Upper lobe of left lung (tissue), 6 donors: ENCODE measurements around the gene CCHCR1. TPM values are rescaled to one million over a fixed set of nuclear protein-coding genes. Genes with fewer than 3 reads are reported as not detected.
A peak's percentile ranks its signal among the peaks of the same experiment; 100 is the strongest.

Experiments used
- ATAC-seq, 2 donors: fragments of 200-7000 bp; cut with Tn5 transposase; one replicate each; pipeline ENCODE4 v1.9.1; 2022; ENCODE audit warnings: mild to moderate bottlenecking in 2 of 2, moderate library complexity in 2 of 2; ENCODE audit not compliant: low FRiP score in 2 of 2
- DNase-seq, 2 donors: peaks; one replicate each; pipeline ENCODE4 v3.0.0-alpha.2; 2019 to 2020
- H3K27ac ChIP-seq, 4 donors: fragments of 200-600 bp; sonication (generic); one replicate each; pipeline ENCODE4 v1.5.1; 2016 to 2019
- H3K27me3 ChIP-seq, 4 donors: fragments of 200-600 bp; sonication (generic); one replicate each; pipeline ENCODE4 v1.5.1; 2017 to 2019
- H3K36me3 ChIP-seq, 4 donors: fragments of 200-600 bp; sonication (generic); one replicate each; pipeline ENCODE4 v1.5.1; 2016 to 2019
- H3K4me1 ChIP-seq, 4 donors: fragments of 200-600 bp; sonication (generic); one replicate each; pipeline ENCODE4 v1.5.1; 2018 to 2019
- H3K4me3 ChIP-seq, 4 donors: fragments of 200-600 bp; sonication (generic); one replicate each; pipeline ENCODE4 v1.5.1; 2017 to 2019; ENCODE audit warnings: mild to moderate bottlenecking in 2 of 4, moderate library complexity in 1 of 4
- H3K9me3 ChIP-seq, 4 donors: fragments of 200-600 bp; sonication (generic); one replicate each; pipeline ENCODE4 v1.5.1; 2018 to 2019
- CTCF ChIP-seq, 6 experiments: fragments of 450-650 bp in 4 of 6; fragments of 200-600 bp in 2 of 6; sonication (generic) in 2 of 6; IDR thresholded peaks; one replicate each; pipeline ENCODE4 v1.5.1; 2016 to 2019; ENCODE audit warnings: antibody characterized with exemption in 6 of 6
- EP300 ChIP-seq, 4 donors: sonication (generic); formaldehyde crosslinking; IDR thresholded peaks; one replicate each; pipeline ENCODE4 v1.5.1; 2017; ENCODE audit warnings: antibody characterized with exemption in 4 of 4, control low read depth in 2 of 4
- POLR2A ChIP-seq, 4 donors: fragments of 450-650 bp; IDR thresholded peaks; one replicate each; pipeline ENCODE4 v1.5.1; 2016 to 2017; ENCODE audit warnings: antibody characterized with exemption in 4 of 4, mild to moderate bottlenecking in 2 of 4
- POLR2AphosphoS5 ChIP-seq, 2 donors: sonication (generic); formaldehyde crosslinking; IDR thresholded peaks; one replicate each; pipeline ENCODE4 v1.5.1; 2017; ENCODE audit warnings: antibody characterized with exemption in 2 of 2
- WGBS, 2 donors: methylation state at CpG; one replicate each; pipeline ENCODE4 v1.1.5; 2017 to 2018; 5-methylcytosine and 5-hydroxymethylcytosine counted together
- total RNA-seq, 6 donors: library from RNA; depleted of rRNA in 4 of 6; stranded (reverse); fragments of >200 nt in 4 of 6; gene quantifications; one replicate each; pipeline versions ENCODE4 v1.1.0 to v1.2.1, GENCODE V29; 2016 to 2021
- donor health status: DM: no; HTN: no; CAD: no; lungs with moderate emphysema.
- donor health status: DM: no; HTN: yes; CAD: no; lungs with severe emphysema.

The CCHCR1 gene
- total RNA-seq, 6 donors from 2014 or later: 5.5 to 83.8 (median 19.5) TPM

- H3K4me1 ChIP-seq: peaks cover 15 to 23% (median 17%) of the 10 kb centered on the region in 4 donors
- peak; percentile 97 to 98 for ATAC-seq
- H3K27ac ChIP-seq: peak within 1 kb of the TSS; percentile 57 to 90 (median 81)
- no peaks in the 10 kb centered on the region for H3K9me3 ChIP-seq
- 0% methylated on average over 51 to 54 of the region's 65 CpGs for WGBS, 2 donors
- TF ChIP-seq POLR2AphosphoS5 (IDR thresholded peaks at IDR 0.05): peak in 1 of 2 donors; percentile 64
- no peak for TF ChIP-seq EP300 (IDR thresholded peaks at IDR 0.05)
- TF ChIP-seq POLR2A (IDR thresholded peaks at IDR 0.05): peak in 1 of 4 donors; percentile 36
- TF ChIP-seq CTCF (IDR thresholded peaks at IDR 0.05): no peak
- H3K36me3 ChIP-seq: peaks cover 0 to 28% (median 4%) of the 10 kb centered on the region in 4 donors
- H3K4me3 ChIP-seq: peak within 1 kb of the TSS; percentile 61 to 90 (median 67)
- DNase-seq: peak; percentile 98 to 99
- no peaks in the 10 kb centered on the region for H3K27me3 ChIP-seq
These were observed 699 bp upstream of the CCHCR1 start, which contains the start of gene TCF19 for GRCh38 chr6:31158140-31158862. Gene TCF19 (plus strand): TSS chr6:31158589. CDS start chr6:31159470, 881 bp downstream.

DNA sequence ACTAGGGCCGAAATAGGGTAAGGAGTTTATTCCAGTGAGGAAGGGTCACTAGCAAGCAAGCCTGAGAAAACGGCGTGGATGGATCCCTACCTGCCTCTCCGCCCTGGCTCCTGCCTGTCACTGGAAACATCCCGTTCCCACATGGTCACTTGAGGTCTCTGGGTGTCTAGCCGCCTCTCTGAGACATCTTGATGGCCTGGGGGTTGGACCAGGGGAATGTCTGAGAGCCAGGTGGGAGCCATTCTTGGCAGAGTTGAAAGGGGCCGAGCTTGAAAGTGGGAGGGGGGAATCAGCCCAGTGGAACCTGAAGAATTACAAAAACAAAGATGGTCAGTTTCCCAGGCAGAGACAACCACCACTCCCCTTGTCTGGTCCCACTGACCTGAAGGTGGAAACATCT is 961 bp downstream of the CCHCR1 start:
- no peak for DNase-seq
- no peaks in the 10 kb centered on the region for H3K27me3 ChIP-seq
- no peak overlapping the region for H3K4me3 ChIP-seq
- peaks cover 0 to 21% (median 4%) of the 10 kb centered on the region in 4 donors for H3K36me3 ChIP-seq
- WGBS, 2 donors: 94% methylated on average over 7 of the region's 7 CpGs
- H3K9me3 ChIP-seq: no peaks in the 10 kb centered on the region
- H3K4me1 ChIP-seq: peaks cover 15 to 23% (median 17%) of the 10 kb centered on the region in 4 donors
- ATAC-seq: no peak
- H3K27ac ChIP-seq: no peak overlapping the region
- TF ChIP-seq EP300 (IDR thresholded peaks at IDR 0.05) (no peak), CTCF (IDR thresholded peaks at IDR 0.05) (no peak), POLR2AphosphoS5 (IDR thresholded peaks at IDR 0.05) (no peak), POLR2A (IDR thresholded peaks at IDR 0.05) (no peak)

- peaks cover 13 to 16% (median 14%) of the 10 kb centered on the region in 4 donors for H3K4me1 ChIP-seq
- no peak for TF ChIP-seq EP300 (IDR thresholded peaks at IDR 0.05)
- no peak for TF ChIP-seq CTCF (IDR thresholded peaks at IDR 0.05)
- TF ChIP-seq POLR2A (IDR thresholded peaks at IDR 0.05): no peak
- no peak for TF ChIP-seq POLR2AphosphoS5 (IDR thresholded peaks at IDR 0.05)
- H3K36me3 ChIP-seq: peaks cover 0 to 36% (median 10%) of the 10 kb centered on the region in 4 donors
- no peak overlapping the region for H3K27ac ChIP-seq
- no peaks in the 10 kb centered on the region for H3K9me3 ChIP-seq
- no peak for DNase-seq
- WGBS, 2 donors: 96 to 97% methylated on average over 15 of the region's 15 CpGs
- H3K27me3 ChIP-seq: no peaks in the 10 kb centered on the region
- H3K4me3 ChIP-seq: no peak overlapping the region
- no peak for ATAC-seq
These were observed 3.2 kb downstream of the CCHCR1 start for GRCh38 chr6:31154436-31154835.

GRCh38 chr6:31152781-31153180 is 4.8 kb downstream of the CCHCR1 start:
- no peak overlapping the region for H3K4me3 ChIP-seq
- no peak for DNase-seq
- ATAC-seq: no peak
- no peak for TF ChIP-seq POLR2AphosphoS5 (IDR thresholded peaks at IDR 0.05)
- H3K27me3 ChIP-seq: no peaks in the 10 kb centered on the region
- H3K36me3 ChIP-seq: peaks cover 0 to 38% (median 10%) of the 10 kb centered on the region in 4 donors
- 95 to 98% methylated on average over 7 of the region's 7 CpGs for WGBS, 2 donors
- peaks cover 5 to 7% (median 6%) of the 10 kb centered on the region in 4 donors for H3K4me1 ChIP-seq
- H3K9me3 ChIP-seq: no peaks in the 10 kb centered on the region
- H3K27ac ChIP-seq: no peak overlapping the region

DNA sequence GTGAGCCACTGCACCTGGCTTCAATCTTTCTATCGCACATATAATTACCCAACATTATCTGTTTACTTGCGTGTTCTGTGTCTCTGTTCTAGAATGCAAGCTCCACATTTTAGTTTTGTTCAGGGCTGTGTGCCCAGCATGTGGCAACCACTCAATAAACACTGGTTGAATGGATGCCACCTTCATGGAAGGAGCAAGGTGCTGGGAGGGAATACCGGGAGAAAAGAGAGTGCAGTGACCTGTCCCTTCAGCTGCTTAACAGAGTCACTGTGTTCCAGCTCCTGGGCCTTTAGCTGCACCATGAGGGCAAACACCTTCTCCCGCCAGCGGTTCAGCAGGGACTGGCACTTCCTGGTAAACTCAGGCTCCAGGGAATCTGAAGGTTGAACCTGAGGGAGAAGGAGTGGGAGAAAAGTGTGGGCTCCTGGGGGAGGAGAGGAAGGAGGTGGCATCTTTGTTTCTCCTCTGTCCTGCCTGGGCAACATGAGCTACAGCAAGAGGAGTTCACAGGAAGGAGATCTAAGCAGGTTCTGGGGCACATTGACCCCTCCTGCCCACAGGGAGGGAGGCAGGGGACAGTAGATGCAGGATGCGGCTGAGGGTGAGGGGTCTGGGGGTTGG is 7.7 kb downstream of the CCHCR1 start:
- 90 to 99% methylated on average over 5 to 6 of the region's 6 CpGs for WGBS, 2 donors
- Histone ChIP-seq H3K9me3 (no peaks in the 10 kb centered on the region), H3K4me3 (no peak overlapping the region), H3K36me3 (peaks cover 0 to 36% (median 11%) of the 10 kb centered on the region in 4 donors), H3K4me1 (no peaks in the 10 kb centered on the region), H3K27ac (no peak overlapping the region), H3K27me3 (no peaks in the 10 kb centered on the region)
- ATAC-seq (no peak), DNase-seq (no peak)
- TF ChIP-seq CTCF (IDR thresholded peaks at IDR 0.05): no peak
- no peak for TF ChIP-seq POLR2A (IDR thresholded peaks at IDR 0.05)
- TF ChIP-seq EP300 (IDR thresholded peaks at IDR 0.05): no peak
- no peak for TF ChIP-seq POLR2AphosphoS5 (IDR thresholded peaks at IDR 0.05)
